ENCODE data around the gene PLTP.

Gene PLTP

DNA sequence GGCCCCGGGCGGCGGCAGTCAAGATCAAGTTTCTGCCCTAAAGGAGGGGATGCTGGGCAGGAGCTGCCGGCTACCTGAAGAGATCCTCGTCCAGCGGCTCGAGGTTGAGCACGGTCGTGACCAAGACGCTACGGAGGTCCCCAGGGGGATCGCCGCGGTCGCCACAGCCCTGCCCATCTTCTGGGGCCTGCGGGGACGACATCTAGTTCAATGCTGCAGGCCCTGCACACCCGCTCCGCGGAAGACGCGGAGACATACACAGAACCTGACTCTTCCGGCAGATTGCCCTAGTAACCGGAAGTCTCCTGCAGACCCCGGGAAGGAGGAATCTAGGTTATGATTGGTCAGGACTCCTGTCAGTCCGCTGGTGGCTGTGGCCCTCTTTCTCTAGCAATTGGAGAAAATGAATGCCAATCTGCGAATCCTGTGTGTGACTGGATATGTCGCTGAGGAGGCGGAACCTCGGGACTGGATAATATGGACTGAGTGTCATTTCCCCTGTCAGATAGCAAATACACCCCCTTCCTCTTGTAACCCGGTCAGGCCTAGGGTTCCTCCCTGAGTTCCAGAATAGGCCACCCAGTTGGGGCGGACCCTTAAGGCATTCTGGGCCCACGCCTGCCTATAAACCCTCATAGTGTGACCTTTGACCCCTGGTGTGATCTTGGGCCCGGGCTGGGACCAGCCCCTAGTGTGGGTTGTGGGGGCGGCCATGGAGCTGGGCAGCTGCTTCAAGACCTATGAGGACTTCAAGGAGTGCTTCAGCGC is 54.7 kb downstream of the PLTP start, which contains the start of the genes ACOT8 and ZSWIM3:
Gene ACOT8, minus strand, starts transcription at position 279 of the 768 bp plus-strand sequence. Its CDS starts 77 bp downstream, at position 202.
Gene ZSWIM3, plus strand, starts transcription at position 501 of the 768 bp plus-strand sequence. Its CDS starts 212 bp downstream, at position 713.
- peaks cover 5% of the 10 kb centered on the region for H3K4me1 ChIP-seq (ENCODE audit: control insufficient read depth, insufficient read depth, low read length)
- peak within 1 kb of the TSS; percentile 60 for H3K4me3 ChIP-seq (ENCODE audit: low read depth, low read length)
- H3K9me3 ChIP-seq (ENCODE audit: control insufficient read depth, insufficient read depth, low read depth, low read length) = no peaks in the 10 kb centered on the region
- POLR2A ChIA-PET = interaction anchor here (0.9 to 2.6 kb wide), 7 partner anchors 12 to 77 kb away, joined by 3 to 21 read pairs (median 4); partner anchors contain the start of genes PCIF1, SNX21 and ZSWIM1
- peak within 1 kb of the TSS; percentile 59; the same call in 1 of the 2 replicates for H3K27ac ChIP-seq (ENCODE audit: extremely low read depth, low read depth, low read length)
- peaks cover 0 to 16% of the 10 kb centered on the region in 2 experiments; a peak in 1 of 3 replicates for H3K36me3 ChIP-seq (ENCODE audit: control insufficient read depth in 2 of 2, insufficient read depth in 1 of 2, low read length in 2 of 2)
- CTCF ChIA-PET = interaction anchor here (0.6 to 2.5 kb wide), 4 partner anchors 25 to 113 kb away, joined by 3 to 8 read pairs (median 5); no protein-coding TSS in a partner anchor
- TF ChIP-seq, protein P1, sequence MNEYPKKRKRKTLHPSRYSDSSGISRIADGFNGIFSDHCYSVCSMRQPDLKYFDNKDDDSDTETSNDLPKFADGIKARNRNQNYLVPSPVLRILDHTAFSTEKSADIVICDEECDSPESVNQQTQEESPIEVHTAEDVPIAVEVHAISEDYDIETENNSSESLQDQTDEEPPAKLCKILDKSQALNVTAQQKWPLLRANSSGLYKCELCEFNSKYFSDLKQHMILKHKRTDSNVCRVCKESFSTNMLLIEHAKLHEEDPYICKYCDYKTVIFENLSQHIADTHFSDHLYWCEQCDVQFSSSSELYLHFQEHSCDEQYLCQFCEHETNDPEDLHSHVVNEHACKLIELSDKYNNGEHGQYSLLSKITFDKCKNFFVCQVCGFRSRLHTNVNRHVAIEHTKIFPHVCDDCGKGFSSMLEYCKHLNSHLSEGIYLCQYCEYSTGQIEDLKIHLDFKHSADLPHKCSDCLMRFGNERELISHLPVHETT (tag by site-specific recombination; IDR thresholded peaks at IDR 0.05) = no peak; the same call in 1 of the 2 replicates
- TF ChIP-seq, protein P2, sequence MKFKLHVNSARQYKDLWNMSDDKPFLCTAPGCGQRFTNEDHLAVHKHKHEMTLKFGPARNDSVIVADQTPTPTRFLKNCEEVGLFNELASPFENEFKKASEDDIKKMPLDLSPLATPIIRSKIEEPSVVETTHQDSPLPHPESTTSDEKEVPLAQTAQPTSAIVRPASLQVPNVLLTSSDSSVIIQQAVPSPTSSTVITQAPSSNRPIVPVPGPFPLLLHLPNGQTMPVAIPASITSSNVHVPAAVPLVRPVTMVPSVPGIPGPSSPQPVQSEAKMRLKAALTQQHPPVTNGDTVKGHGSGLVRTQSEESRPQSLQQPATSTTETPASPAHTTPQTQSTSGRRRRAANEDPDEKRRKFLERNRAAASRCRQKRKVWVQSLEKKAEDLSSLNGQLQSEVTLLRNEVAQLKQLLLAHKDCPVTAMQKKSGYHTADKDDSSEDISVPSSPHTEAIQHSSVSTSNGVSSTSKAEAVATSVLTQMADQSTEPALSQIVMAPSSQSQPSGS (tag by site-specific recombination; IDR thresholded peaks at IDR 0.05; ENCODE audit: low read depth) = no peak
- TF ChIP-seq ZNF335 (tag by site-specific recombination; conservative IDR thresholded peaks at IDR 0.05) (peak; percentile 90), ZFP3 (tag by site-specific recombination; IDR thresholded peaks at IDR 0.05; ENCODE audit: low read depth) (no peak), ZNF19 (tag by site-specific recombination; IDR thresholded peaks at IDR 0.05; ENCODE audit: low read depth) (no peak), ZBTB7A (tag by site-specific recombination; IDR thresholded peaks at IDR 0.05; ENCODE audit: low read depth) (peak; percentile 39), ZNF426 (tag by site-specific recombination; IDR thresholded peaks at IDR 0.05) (no peak), ZNF776 (tag by site-specific recombination; IDR thresholded peaks at IDR 0.05; ENCODE audit: borderline replicate concordance) (no peak), ZNF529 (tag by site-specific recombination; IDR thresholded peaks at IDR 0.05; ENCODE audit: insufficient replicate concordance) (no peak), ZNF354C (tag by site-specific recombination; IDR thresholded peaks at IDR 0.05; ENCODE audit: borderline replicate concordance, low read depth) (no peak), ZSCAN16 (tag by site-specific recombination; IDR thresholded peaks at IDR 0.05) (no peak), ZNF514 (tag by site-specific recombination; IDR thresholded peaks at IDR 0.05) (no peak), ZBTB21 (tag by site-specific recombination; IDR thresholded peaks at IDR 0.05) (no peak), ZNF837 (tag by site-specific recombination; IDR thresholded peaks at IDR 0.05) (no peak), ZNF623 (tag by site-specific recombination; IDR thresholded peaks at IDR 0.05) (no peak), ZBTB20 (tag by site-specific recombination; IDR thresholded peaks at IDR 0.05) (peak; percentile 99), HOXC10 (CRISPR knock-in tag; IDR thresholded peaks at IDR 0.05) (no peak), ZNF404 (tag by site-specific recombination; IDR thresholded peaks at IDR 0.05) (no peak)
- TF ChIP-seq, protein P3, sequence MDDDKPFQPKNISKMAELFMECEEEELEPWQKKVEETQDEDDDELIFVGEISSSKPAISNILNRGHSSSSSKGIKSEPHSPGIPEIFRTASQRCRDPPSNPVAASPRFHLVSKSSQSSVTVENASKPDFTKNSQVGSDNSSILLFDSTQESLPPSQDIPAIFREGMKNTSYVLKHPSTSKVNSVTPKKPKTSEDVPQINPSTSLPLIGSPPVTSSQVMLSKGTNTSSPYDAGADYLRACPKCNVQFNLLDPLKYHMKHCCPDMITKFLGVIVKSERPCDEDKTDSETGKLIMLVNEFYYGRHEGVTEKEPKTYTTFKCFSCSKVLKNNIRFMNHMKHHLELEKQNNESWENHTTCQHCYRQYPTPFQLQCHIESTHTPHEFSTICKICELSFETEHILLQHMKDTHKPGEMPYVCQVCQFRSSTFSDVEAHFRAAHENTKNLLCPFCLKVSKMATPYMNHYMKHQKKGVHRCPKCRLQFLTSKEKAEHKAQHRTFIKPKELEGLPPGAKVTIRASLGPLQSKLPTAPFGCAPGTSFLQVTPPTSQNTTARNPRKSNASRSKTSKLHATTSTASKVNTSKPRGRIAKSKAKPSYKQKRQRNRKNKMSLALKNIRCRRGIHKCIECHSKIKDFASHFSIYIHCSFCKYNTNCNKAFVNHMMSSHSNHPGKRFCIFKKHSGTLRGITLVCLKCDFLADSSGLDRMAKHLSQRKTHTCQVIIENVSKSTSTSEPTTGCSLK (tag by site-specific recombination; IDR thresholded peaks at IDR 0.05) = no peak
- TF ChIP-seq, protein P4, sequence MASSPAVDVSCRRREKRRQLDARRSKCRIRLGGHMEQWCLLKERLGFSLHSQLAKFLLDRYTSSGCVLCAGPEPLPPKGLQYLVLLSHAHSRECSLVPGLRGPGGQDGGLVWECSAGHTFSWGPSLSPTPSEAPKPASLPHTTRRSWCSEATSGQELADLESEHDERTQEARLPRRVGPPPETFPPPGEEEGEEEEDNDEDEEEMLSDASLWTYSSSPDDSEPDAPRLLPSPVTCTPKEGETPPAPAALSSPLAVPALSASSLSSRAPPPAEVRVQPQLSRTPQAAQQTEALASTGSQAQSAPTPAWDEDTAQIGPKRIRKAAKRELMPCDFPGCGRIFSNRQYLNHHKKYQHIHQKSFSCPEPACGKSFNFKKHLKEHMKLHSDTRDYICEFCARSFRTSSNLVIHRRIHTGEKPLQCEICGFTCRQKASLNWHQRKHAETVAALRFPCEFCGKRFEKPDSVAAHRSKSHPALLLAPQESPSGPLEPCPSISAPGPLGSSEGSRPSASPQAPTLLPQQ (tag by site-specific recombination; IDR thresholded peaks at IDR 0.05) = peak; percentile 72; the same call in 1 of the 2 replicates
- TF ChIP-seq, protein P5, sequence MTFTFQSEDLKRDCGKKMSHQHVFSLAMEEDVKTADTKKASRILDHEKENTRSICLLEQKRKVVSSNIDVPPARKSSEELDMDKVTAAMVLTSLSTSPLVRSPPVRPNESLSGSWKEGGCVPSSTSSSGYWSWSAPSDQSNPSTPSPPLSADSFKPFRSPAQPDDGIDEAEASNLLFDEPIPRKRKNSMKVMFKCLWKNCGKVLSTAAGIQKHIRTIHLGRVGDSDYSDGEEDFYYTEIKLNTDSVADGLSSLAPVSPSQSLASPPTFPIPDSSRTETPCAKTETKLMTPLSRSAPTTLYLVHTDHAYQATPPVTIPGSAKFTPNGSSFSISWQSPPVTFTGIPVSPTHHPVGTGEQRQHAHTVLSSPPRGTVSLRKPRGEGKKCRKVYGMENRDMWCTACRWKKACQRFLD (tag by site-specific recombination; IDR thresholded peaks at IDR 0.05) = no peak
- TF ChIP-seq, protein P6, sequence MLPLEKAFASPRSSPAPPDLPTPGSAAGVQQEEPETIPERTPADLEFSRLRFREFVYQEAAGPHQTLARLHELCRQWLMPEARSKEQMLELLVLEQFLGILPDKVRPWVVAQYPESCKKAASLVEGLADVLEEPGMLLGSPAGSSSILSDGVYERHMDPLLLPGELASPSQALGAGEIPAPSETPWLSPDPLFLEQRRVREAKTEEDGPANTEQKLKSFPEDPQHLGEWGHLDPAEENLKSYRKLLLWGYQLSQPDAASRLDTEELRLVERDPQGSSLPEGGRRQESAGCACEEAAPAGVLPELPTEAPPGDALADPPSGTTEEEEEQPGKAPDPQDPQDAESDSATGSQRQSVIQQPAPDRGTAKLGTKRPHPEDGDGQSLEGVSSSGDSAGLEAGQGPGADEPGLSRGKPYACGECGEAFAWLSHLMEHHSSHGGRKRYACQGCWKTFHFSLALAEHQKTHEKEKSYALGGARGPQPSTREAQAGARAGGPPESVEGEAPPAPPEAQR (tag by site-specific recombination; IDR thresholded peaks at IDR 0.05) = no peak
- TF ChIP-seq, protein P7, sequence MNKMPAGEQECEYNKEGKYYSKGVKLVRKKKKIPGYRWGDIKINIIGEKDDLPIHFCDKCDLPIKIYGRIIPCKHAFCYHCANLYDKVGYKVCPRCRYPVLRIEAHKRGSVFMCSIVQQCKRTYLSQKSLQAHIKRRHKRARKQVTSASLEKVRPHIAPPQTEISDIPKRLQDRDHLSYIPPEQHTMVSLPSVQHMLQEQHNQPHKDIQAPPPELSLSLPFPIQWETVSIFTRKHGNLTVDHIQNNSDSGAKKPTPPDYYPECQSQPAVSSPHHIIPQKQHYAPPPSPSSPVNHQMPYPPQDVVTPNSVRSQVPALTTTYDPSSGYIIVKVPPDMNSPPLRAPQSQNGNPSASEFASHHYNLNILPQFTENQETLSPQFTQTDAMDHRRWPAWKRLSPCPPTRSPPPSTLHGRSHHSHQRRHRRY (tag by site-specific recombination; IDR thresholded peaks at IDR 0.05) = no peak
- TF ChIP-seq, protein P8, sequence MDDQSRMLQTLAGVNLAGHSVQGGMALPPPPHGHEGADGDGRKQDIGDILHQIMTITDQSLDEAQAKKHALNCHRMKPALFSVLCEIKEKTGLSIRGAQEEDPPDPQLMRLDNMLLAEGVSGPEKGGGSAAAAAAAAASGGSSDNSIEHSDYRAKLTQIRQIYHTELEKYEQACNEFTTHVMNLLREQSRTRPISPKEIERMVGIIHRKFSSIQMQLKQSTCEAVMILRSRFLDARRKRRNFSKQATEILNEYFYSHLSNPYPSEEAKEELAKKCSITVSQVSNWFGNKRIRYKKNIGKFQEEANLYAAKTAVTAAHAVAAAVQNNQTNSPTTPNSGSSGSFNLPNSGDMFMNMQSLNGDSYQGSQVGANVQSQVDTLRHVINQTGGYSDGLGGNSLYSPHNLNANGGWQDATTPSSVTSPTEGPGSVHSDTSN (CRISPR knock-in tag; IDR thresholded peaks at IDR 0.05) = peak; percentile 99
